ENCODE measurements around the gene EYS. TPM values are rescaled to one million over a fixed set of nuclear protein-coding genes. Genes with fewer than 3 reads are reported as not detected.

Gene EYS
- polyA plus RNA-seq, 1 of the 3 experiments (the other 2 are of a cell fraction), result 0.05 TPM

DNA sequence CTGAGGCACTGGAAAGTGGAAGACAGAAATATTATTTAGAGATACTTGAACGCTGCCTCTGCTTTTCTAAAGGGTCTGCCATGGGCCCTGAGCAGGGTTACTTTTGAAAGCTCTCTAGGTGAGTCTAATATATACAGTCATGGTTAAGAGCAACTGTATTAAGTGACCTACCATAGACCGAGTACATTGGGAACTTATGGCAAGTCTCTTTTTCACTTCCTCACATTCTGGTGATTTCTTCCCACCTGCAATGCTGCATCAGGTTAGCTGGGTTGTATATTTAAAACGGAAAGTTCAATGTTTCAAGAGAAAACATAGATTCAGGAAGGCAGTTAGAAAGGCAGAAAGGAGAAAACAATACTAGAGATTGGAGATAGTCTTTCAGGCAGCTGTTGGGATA, 1916.7 kb downstream of the EYS start:
- POLR2A ChIA-PET, result no interaction called here
- WGBS (ENCODE audit: low lambda C conversion rate), result 57% methylated on average over 3 of the region's 3 CpGs

DNA sequence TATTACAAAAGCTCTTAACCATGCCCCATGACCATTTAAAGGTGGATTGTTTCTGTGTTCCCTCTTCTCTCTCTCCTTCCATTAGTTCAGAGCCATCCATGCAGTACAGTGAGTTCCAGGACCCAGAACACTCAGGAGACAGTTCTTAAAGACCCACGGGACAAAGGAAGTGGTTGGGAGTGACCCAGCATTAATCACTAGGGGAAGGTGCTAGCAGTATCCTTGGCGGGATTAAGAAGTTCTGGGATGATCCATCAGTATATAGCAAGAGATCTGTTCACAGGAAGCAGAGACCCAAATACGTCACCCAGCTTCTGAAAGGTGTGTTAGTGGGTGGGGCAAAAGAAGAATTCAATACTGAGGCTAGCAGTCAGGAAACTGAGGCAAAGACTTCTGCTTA, 1917.3 kb downstream of the EYS start:
- Histone ChIP-seq H3K9me3 (no peaks in the 10 kb centered on the region), H3K79me2 (ENCODE audit: insufficient read depth) (no peaks in the 10 kb centered on the region), H3K4me1 (ENCODE audit: control insufficient read depth in 1 of 2, insufficient read depth in 2 of 2, low read depth in 1 of 2, low read length in 1 of 2) (no peaks in the 10 kb centered on the region), H3K9ac (no peak overlapping the region), H3K4me3 (ENCODE audit: low read depth in 2 of 2, low read length in 1 of 2) (no peak overlapping the region), H3K27me3 (ENCODE audit: insufficient read depth) (no peaks in the 10 kb centered on the region), H3F3A (replicated peaks; ENCODE audit: insufficient read depth) (no peaks in the 10 kb centered on the region), H4K20me1 (ENCODE audit: insufficient read depth) (no peaks in the 10 kb centered on the region), H3K27ac (ENCODE audit: low read depth in 2 of 2, low read length in 1 of 2) (no peak overlapping the region), H2AFZ (ENCODE audit: low read depth) (no peak overlapping the region), H3K36me3 (replicated peaks in 1 of 2; ENCODE audit: control insufficient read depth in 1 of 2, insufficient read depth in 2 of 2, low read length in 1 of 2) (no peaks in the 10 kb centered on the region), H3K9me2 (no peaks in the 10 kb centered on the region), H3K4me2 (no peak overlapping the region)
- ChIA-PET POLR2A (no interaction called here), CTCF (interaction anchor here (3.4 kb wide), 1 partner anchor 13 kb away, joined by 17 read pairs; no protein-coding TSS in a partner anchor)
- DNase-seq, result no peak
- WGBS (ENCODE audit: low lambda C conversion rate), result 52% methylated on average over 3 of the region's 3 CpGs
- TF ChIP-seq GATA2 (CRISPR knock-in tag; IDR thresholded peaks at IDR 0.05), result no peak
- TF ChIP-seq JUND (IDR thresholded peaks at IDR 0.05), result no peak
- TF ChIP-seq CHD2 (IDR thresholded peaks at IDR 0.05; ENCODE audit: low read length, partially characterized antibody), result no peak
- TF ChIP-seq RFX5 (IDR thresholded peaks at IDR 0.05; ENCODE audit: low read length), result no peak
- TF ChIP-seq EP300 (IDR thresholded peaks at IDR 0.05; ENCODE audit: borderline replicate concordance in 1 of 2, low read depth in 1 of 2, low read length in 1 of 2), result no peak
- no peak for TF ChIP-seq EZH2phosphoT487 (IDR thresholded peaks at IDR 0.05; ENCODE audit: borderline replicate concordance, low read depth)
- TF ChIP-seq FOXM1 (IDR thresholded peaks at IDR 0.05; ENCODE audit: low read depth), result no peak

More for the DNA sequence above, 1916.7 kb downstream of the EYS start:
- no peak overlapping the region for H3K4me2 ChIP-seq
- no peak overlapping the region for H3K4me3 ChIP-seq (ENCODE audit: low read depth in 2 of 2, low read length in 1 of 2)
- H3K9me3 ChIP-seq, result no peaks in the 10 kb centered on the region
- CTCF ChIA-PET, result interaction anchor here (3.4 kb wide), 1 partner anchor 12 kb away, joined by 17 read pairs; no protein-coding TSS in a partner anchor
- no peak overlapping the region for H3K27ac ChIP-seq (ENCODE audit: low read depth in 2 of 2, low read length in 1 of 2)
- H4K20me1 ChIP-seq (ENCODE audit: insufficient read depth), result no peaks in the 10 kb centered on the region
- H3K9ac ChIP-seq, result no peak overlapping the region
- no peaks in the 10 kb centered on the region for H3K9me2 ChIP-seq
- no peaks in the 10 kb centered on the region for H3K27me3 ChIP-seq (ENCODE audit: insufficient read depth)
- H3K4me1 ChIP-seq (ENCODE audit: control insufficient read depth in 1 of 2, insufficient read depth in 2 of 2, low read depth in 1 of 2, low read length in 1 of 2), result no peaks in the 10 kb centered on the region
- H3K79me2 ChIP-seq (ENCODE audit: insufficient read depth), result no peaks in the 10 kb centered on the region
- no peaks in the 10 kb centered on the region for H3K36me3 ChIP-seq (replicated peaks in 1 of 2; ENCODE audit: control insufficient read depth in 1 of 2, insufficient read depth in 2 of 2, low read length in 1 of 2)
- no peaks in the 10 kb centered on the region for H3F3A ChIP-seq (replicated peaks; ENCODE audit: insufficient read depth)
- no peak for DNase-seq
- no peak for TF ChIP-seq FOXM1 (IDR thresholded peaks at IDR 0.05; ENCODE audit: low read depth)
- no peak for TF ChIP-seq FOSL2 (IDR thresholded peaks at IDR 0.05; ENCODE audit: borderline replicate concordance, low read depth)
- no peak for TF ChIP-seq RXRA (IDR thresholded peaks at IDR 0.05; ENCODE audit: borderline replicate concordance, low read depth)
- no peak for TF ChIP-seq RAD21 (IDR thresholded peaks at IDR 0.05; ENCODE audit: low read length)
- no peak for TF ChIP-seq TCF12 (IDR thresholded peaks at IDR 0.05)
- TF ChIP-seq, protein P1, sequence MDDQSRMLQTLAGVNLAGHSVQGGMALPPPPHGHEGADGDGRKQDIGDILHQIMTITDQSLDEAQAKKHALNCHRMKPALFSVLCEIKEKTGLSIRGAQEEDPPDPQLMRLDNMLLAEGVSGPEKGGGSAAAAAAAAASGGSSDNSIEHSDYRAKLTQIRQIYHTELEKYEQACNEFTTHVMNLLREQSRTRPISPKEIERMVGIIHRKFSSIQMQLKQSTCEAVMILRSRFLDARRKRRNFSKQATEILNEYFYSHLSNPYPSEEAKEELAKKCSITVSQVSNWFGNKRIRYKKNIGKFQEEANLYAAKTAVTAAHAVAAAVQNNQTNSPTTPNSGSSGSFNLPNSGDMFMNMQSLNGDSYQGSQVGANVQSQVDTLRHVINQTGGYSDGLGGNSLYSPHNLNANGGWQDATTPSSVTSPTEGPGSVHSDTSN (IDR thresholded peaks at IDR 0.05), result no peak
- no peak for TF ChIP-seq RFX5 (IDR thresholded peaks at IDR 0.05; ENCODE audit: low read length)
- TF ChIP-seq MEF2A (IDR thresholded peaks at IDR 0.05; ENCODE audit: borderline replicate concordance, low read depth), result no peak
- no peak for TF ChIP-seq EP300 (IDR thresholded peaks at IDR 0.05; ENCODE audit: borderline replicate concordance in 1 of 2, low read depth in 1 of 2, low read length in 1 of 2)
- no peak overlapping the region for H2AFZ ChIP-seq (ENCODE audit: low read depth)

All from SK-N-SH (cell line).